Esophagus muscularis mucosa (tissue), 4 donors: ENCODE results near the gene FBLN1. TPM values are rescaled to one million over a fixed set of nuclear protein-coding genes. Genes with fewer than 3 reads are reported as not detected.

Experiments
- DNase-seq: peaks from one replicate; pipeline ENCODE4 v3.0.0-alpha.2; 2017; ENCODE audit errors: extremely low spot score
- H3K27ac ChIP-seq, 4 donors: fragments of 200-600 bp; sonication (generic); replicated peaks in 1 of 4; 1 replicate in 3 of 4; 2 replicates in 1 of 4; pipeline ENCODE4 v1.5.1; 2016 to 2019; ENCODE audit warnings: mild to moderate bottlenecking in 1 of 4
- H3K27me3 ChIP-seq, 4 donors: fragments of 200-600 bp; sonication (generic); one replicate each; pipeline versions ENCODE4 v1.5.1 to v1.6.0; 2016 to 2019
- H3K36me3 ChIP-seq, 4 donors: fragments of 200-600 bp; sonication (generic); one replicate each; pipeline ENCODE4 v1.5.1; 2016 to 2019
- H3K4me1 ChIP-seq, 4 donors: fragments of 200-600 bp; sonication (generic); one replicate each; pipeline ENCODE4 v1.5.1; 2016 to 2019
- H3K4me3 ChIP-seq, 4 donors: fragments of 200-600 bp; sonication (generic); 1 replicate in 2 of 4; 2 replicates in 2 of 4; pipeline ENCODE4 v1.5.1; 2016 to 2019; ENCODE audit warnings: mild to moderate bottlenecking in 4 of 4, moderate library complexity in 1 of 4
- H3K9me3 ChIP-seq, 4 donors: fragments of 200-600 bp; sonication (generic); 1 replicate in 3 of 4; 2 replicates in 1 of 4; pipeline ENCODE4 v1.5.1; 2016 to 2019
- CTCF ChIP-seq, 3 experiments: fragments of 200-600 bp in 2 of 3; fragments of 450-650 bp in 1 of 3; sonication (generic) in 2 of 3; IDR thresholded peaks; one replicate each; pipeline ENCODE4 v1.5.1; 2017 to 2019; ENCODE audit warnings: antibody characterized with exemption in 3 of 3, mild to moderate bottlenecking in 2 of 3, moderate library complexity in 1 of 3
- EP300 ChIP-seq: sonication (generic); formaldehyde crosslinking; IDR thresholded peaks from one replicate; pipeline ENCODE4 v1.6.1; 2017; ENCODE audit warnings: antibody characterized with exemption
- POLR2A ChIP-seq: fragments of 450-650 bp; IDR thresholded peaks from one replicate; pipeline ENCODE4 v1.6.1; 2017; ENCODE audit warnings: antibody characterized with exemption, moderate library complexity, mild to moderate bottlenecking, low read depth
- POLR2AphosphoS5 ChIP-seq, 2 donors: sonication (generic); formaldehyde crosslinking; IDR thresholded peaks; one replicate each; pipeline ENCODE4 v1.6.1; 2017; ENCODE audit warnings: antibody characterized with exemption in 2 of 2
- WGBS: methylation state at CpG from one replicate; pipeline ENCODE4 v1.1.5; 2018; 5-methylcytosine and 5-hydroxymethylcytosine counted together
- intact Hi-C: fragments of 100-400 bp; cut with DNase I; formaldehyde crosslinking; loops from one replicate; pipeline ENCODE4 v1.15.1; 2023
- total RNA-seq, 4 donors: library from RNA; depleted of rRNA; stranded (reverse); fragments of >200 nt; gene quantifications; one replicate each; pipeline versions ENCODE4 v1.1.0 to v1.2.1, GENCODE V29; 2016

The FBLN1 gene
- total RNA-seq, 4 donors from 2014 or later = 355 to 534 (median 417) TPM

- intact Hi-C loops = no loop called here
- no peak for DNase-seq
- Histone ChIP-seq H3K4me3 (peak overlapping the region in 3 of 4 donors; percentile 7 to 12 (median 12)), H3K36me3 (no peaks in the 10 kb centered on the region), H3K27ac (peak overlapping the region in 3 of 4 donors; percentile 40 to 59 (median 43)), H3K4me1 (peaks cover 0 to 7% (median 0%) of the 10 kb centered on the region in 4 donors), H3K27me3 (no peaks in the 10 kb centered on the region), H3K9me3 (peaks cover 0 to 4% (median 0%) of the 10 kb centered on the region in 4 donors)
- WGBS = 69% methylated on average over 15 of the region's 15 CpGs
- TF ChIP-seq EP300 (no peak), CTCF (IDR thresholded peaks at IDR 0.05) (no peak), POLR2A (no peak), POLR2AphosphoS5 (IDR thresholded peaks at IDR 0.05) (peak in 1 of 2 donors; percentile 34)
Measured at GRCh38 chr22:45612451-45612901, 109.8 kb downstream of the FBLN1 start.

- peaks cover 0 to 7% (median 0%) of the 10 kb centered on the region in 4 donors for H3K4me1 ChIP-seq
- H3K9me3 ChIP-seq = peaks cover 0 to 4% (median 0%) of the 10 kb centered on the region in 4 donors
- whole genome bisulfite sequencing = 69% methylated on average over 15 of the region's 15 CpGs
- H3K27ac ChIP-seq = peak overlapping the region in 3 of 4 donors; percentile 40 to 59 (median 43)
- H3K36me3 ChIP-seq = no peaks in the 10 kb centered on the region
- intact Hi-C loops = no loop called here
- H3K4me3 ChIP-seq = peak overlapping the region in 1 of 4 donors; percentile 12
- DNase-seq = no peak
- H3K27me3 ChIP-seq = no peaks in the 10 kb centered on the region
- no peak for TF ChIP-seq POLR2AphosphoS5 (IDR thresholded peaks at IDR 0.05)
- TF ChIP-seq EP300 = no peak
- no peak for TF ChIP-seq CTCF (IDR thresholded peaks at IDR 0.05)
- no peak for TF ChIP-seq POLR2A
Measured at GRCh38 chr22:45612940-45613339, 110.3 kb downstream of the FBLN1 start.

DNA sequence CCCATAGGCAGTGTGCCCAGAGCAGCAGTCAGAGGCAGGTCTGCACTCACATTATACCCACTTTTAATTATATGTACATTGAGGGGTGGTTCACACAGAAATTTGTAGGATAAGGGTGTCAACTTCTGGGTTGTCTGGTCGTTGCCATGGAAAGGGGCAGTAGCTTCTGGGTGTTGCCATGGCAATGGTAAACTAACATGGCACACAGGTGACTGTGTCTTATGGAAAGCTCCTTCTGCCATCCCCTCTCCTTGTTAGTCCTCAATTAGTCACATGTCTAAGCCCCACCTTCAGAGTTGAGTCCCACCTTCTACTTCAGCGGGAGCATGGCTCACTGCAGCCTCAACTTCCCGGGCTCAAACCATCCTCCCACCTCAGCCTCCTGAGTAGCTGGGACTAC lies 112.7 kb downstream of the FBLN1 start:
- no peak overlapping the region for H3K4me3 ChIP-seq
- TF ChIP-seq POLR2A = no peak
- no peak for TF ChIP-seq EP300
- no peak for TF ChIP-seq POLR2AphosphoS5 (IDR thresholded peaks at IDR 0.05)
- TF ChIP-seq CTCF (IDR thresholded peaks at IDR 0.05) = no peak
- H3K9me3 ChIP-seq = peaks cover 0 to 4% (median 0%) of the 10 kb centered on the region in 4 donors
- no peak for DNase-seq
- intact Hi-C loops = no loop called here
- no peaks in the 10 kb centered on the region for H3K27me3 ChIP-seq
- H3K4me1 ChIP-seq = peaks cover 0 to 7% (median 0%) of the 10 kb centered on the region in 4 donors
- WGBS = 71% methylated on average over 3 of the region's 3 CpGs
- H3K27ac ChIP-seq = no peak overlapping the region
- H3K36me3 ChIP-seq = no peaks in the 10 kb centered on the region

DNA sequence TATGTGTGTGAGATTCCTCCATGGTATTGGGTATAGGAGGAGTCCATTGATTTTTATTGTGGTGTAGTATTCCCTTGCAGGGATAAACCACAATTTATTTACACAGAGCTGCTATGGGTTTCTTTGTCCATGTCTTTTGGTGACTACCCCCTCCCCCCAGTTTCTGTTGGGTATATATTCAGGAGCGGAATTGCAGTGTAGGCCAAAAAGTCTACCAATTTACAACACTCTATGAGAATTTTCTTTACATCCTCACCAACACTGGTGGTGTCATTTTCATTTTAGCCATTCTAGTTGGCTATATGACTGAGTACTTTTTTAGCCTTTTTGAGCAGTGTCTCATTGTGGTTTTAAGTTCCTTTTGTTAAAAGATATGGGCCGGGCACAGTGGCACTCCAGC lies 113.7 kb downstream of the FBLN1 start:
- H3K27ac ChIP-seq = no peak overlapping the region
- intact Hi-C loops = no loop called here
- H3K4me1 ChIP-seq = peaks cover 0 to 7% (median 0%) of the 10 kb centered on the region in 4 donors
- no peaks in the 10 kb centered on the region for H3K36me3 ChIP-seq
- no peaks in the 10 kb centered on the region for H3K27me3 ChIP-seq
- no peak for TF ChIP-seq EP300
- TF ChIP-seq POLR2A = no peak
- no peak for TF ChIP-seq POLR2AphosphoS5 (IDR thresholded peaks at IDR 0.05)
- H3K9me3 ChIP-seq = peaks cover 0 to 4% (median 0%) of the 10 kb centered on the region in 4 donors
- no peak for DNase-seq
- H3K4me3 ChIP-seq = no peak overlapping the region
- 88% methylated on average over 2 of the region's 2 CpGs for WGBS

DNA sequence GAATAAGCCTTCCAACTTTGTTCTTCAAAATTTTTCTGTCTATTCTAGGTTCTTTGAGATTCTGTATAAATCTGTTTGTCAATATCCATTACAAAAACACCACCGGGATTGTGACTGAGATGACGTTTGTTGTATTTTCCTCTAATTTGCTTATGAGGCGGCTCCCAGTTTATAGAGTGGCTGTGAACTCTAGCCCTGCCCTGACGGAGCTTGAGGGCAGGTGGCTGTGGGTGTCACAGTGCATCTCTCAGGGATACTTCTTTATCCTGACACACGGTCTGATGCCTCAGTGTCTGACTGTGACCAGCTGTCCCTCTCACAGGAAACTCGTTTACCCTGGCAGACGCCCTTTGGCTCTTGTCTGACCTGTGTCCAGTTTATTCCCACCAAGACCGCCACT lies 115.3 kb downstream of the FBLN1 start:
- peaks cover 0 to 4% (median 0%) of the 10 kb centered on the region in 4 donors for H3K9me3 ChIP-seq
- no peaks in the 10 kb centered on the region for H3K36me3 ChIP-seq
- 77% methylated on average over 7 of the region's 8 CpGs for WGBS
- H3K4me1 ChIP-seq = peaks cover 0 to 3% (median 0%) of the 10 kb centered on the region in 4 donors
- no peak for DNase-seq
- TF ChIP-seq CTCF (IDR thresholded peaks at IDR 0.05) = no peak
- no peak for TF ChIP-seq POLR2A
- TF ChIP-seq EP300 = no peak
- no peak for TF ChIP-seq POLR2AphosphoS5 (IDR thresholded peaks at IDR 0.05)
- H3K4me3 ChIP-seq = no peak overlapping the region
- intact Hi-C loops = no loop called here
- H3K27ac ChIP-seq = no peak overlapping the region
- no peaks in the 10 kb centered on the region for H3K27me3 ChIP-seq
